Peyer's patch (tissue), 4 donors: Measurements from ENCODE around the gene NPBWR2. TPM values are rescaled to one million over a fixed set of nuclear protein-coding genes. Genes with fewer than 3 reads are reported as not detected.

Source experiments
- DNase-seq, 3 donors: peaks; one replicate each; pipeline ENCODE4 v3.0.0-alpha.2; 2017 to 2019
- H3K27ac ChIP-seq, 4 donors: fragments of 200-600 bp; sonication (generic); one replicate each; pipeline ENCODE4 v1.5.1; 2016 to 2019
- H3K27me3 ChIP-seq, 2 donors: fragments of 200-600 bp; sonication (generic); one replicate each; pipeline ENCODE4 v1.5.1; 2019
- H3K36me3 ChIP-seq, 3 donors: fragments of 200-600 bp; sonication (generic); one replicate each; pipeline ENCODE4 v1.5.1; 2016 to 2019
- H3K4me1 ChIP-seq, 4 donors: fragments of 200-600 bp; sonication (generic); one replicate each; pipeline ENCODE4 v1.5.1; 2016 to 2019
- H3K4me3 ChIP-seq, 4 donors: fragments of 200-600 bp; sonication (generic); 1 replicate in 3 of 4; 2 replicates in 1 of 4; pipeline ENCODE4 v1.5.1; 2016 to 2019; ENCODE audit warnings: mild to moderate bottlenecking in 1 of 4
- H3K9me3 ChIP-seq, 4 donors: fragments of 200-600 bp; sonication (generic); one replicate each; pipeline ENCODE4 v1.5.1; 2016 to 2019; ENCODE audit warnings: mild to moderate bottlenecking in 1 of 4
- CTCF ChIP-seq, 6 experiments: fragments of 450-650 bp in 4 of 6; fragments of 200-600 bp in 2 of 6; sonication (generic) in 1 of 6; IDR thresholded peaks; one replicate each; pipeline ENCODE4 v1.5.1; 2017 to 2019; ENCODE audit warnings: antibody characterized with exemption in 6 of 6, mild to moderate bottlenecking in 3 of 6, moderate library complexity in 1 of 6
- POLR2A ChIP-seq, 2 donors: fragments of 450-650 bp; IDR thresholded peaks; one replicate each; pipeline ENCODE4 v1.5.1; 2017; ENCODE audit warnings: antibody characterized with exemption in 2 of 2, mild to moderate bottlenecking in 2 of 2, moderate library complexity in 2 of 2
- total RNA-seq, 4 donors: library from RNA; depleted of rRNA; stranded (reverse); fragments of >200 nt; gene quantifications; one replicate each; pipeline ENCODE4 v1.1.0, GENCODE V29; 2016

Gene NPBWR2
- total RNA-seq, 4 donors from 2014 or later, result not detected

GRCh38 chr20:64153861-64154589 lies 46.7 kb upstream of the NPBWR2 start:
- H3K4me1 ChIP-seq, result no peaks in the 10 kb centered on the region
- no peaks in the 10 kb centered on the region for H3K27me3 ChIP-seq
- H3K4me3 ChIP-seq, result no peak overlapping the region
- no peaks in the 10 kb centered on the region for H3K9me3 ChIP-seq
- TF ChIP-seq POLR2A (IDR thresholded peaks at IDR 0.05), result no peak
- TF ChIP-seq CTCF (IDR thresholded peaks at IDR 0.05), result no peak
- no peak overlapping the region for H3K27ac ChIP-seq
- H3K36me3 ChIP-seq, result no peaks in the 10 kb centered on the region
- no peak for DNase-seq

GRCh38 chr20:64153410-64153809 lies 46.0 kb upstream of the NPBWR2 start:
- no peaks in the 10 kb centered on the region for H3K4me1 ChIP-seq
- no peak overlapping the region for H3K4me3 ChIP-seq
- H3K27ac ChIP-seq, result no peak overlapping the region
- no peak for DNase-seq
- no peaks in the 10 kb centered on the region for H3K9me3 ChIP-seq
- no peaks in the 10 kb centered on the region for H3K36me3 ChIP-seq
- TF ChIP-seq POLR2A (IDR thresholded peaks at IDR 0.05) (no peak), CTCF (IDR thresholded peaks at IDR 0.05) (no peak)
- no peaks in the 10 kb centered on the region for H3K27me3 ChIP-seq

DNA sequence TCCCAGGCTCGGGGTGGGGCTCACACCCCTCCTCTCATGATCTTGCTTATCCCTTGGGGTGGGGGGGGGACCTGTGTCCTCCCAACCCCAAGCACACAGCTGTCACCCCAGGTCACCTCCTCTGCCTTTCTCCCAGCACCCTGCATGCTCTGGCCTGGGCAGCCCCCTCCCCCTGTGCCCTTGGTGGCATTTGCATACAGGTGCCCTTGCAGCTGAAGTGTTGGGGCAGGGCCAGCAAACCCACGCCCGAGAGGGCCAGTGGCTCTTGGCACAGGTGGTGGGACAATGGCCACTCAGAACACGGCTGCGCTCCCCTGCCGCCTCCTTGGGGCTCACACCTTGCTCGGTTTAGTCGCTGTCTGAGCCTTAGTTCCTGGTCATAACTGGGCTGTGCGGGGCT lies 45.5 kb upstream of the NPBWR2 start:
- Histone ChIP-seq H3K36me3 (no peaks in the 10 kb centered on the region), H3K4me1 (no peaks in the 10 kb centered on the region), H3K4me3 (no peak overlapping the region), H3K27ac (no peak overlapping the region), H3K27me3 (no peaks in the 10 kb centered on the region), H3K9me3 (no peaks in the 10 kb centered on the region)
- no peak for DNase-seq
- TF ChIP-seq CTCF (IDR thresholded peaks at IDR 0.05), result no peak
- no peak for TF ChIP-seq POLR2A (IDR thresholded peaks at IDR 0.05)

DNA sequence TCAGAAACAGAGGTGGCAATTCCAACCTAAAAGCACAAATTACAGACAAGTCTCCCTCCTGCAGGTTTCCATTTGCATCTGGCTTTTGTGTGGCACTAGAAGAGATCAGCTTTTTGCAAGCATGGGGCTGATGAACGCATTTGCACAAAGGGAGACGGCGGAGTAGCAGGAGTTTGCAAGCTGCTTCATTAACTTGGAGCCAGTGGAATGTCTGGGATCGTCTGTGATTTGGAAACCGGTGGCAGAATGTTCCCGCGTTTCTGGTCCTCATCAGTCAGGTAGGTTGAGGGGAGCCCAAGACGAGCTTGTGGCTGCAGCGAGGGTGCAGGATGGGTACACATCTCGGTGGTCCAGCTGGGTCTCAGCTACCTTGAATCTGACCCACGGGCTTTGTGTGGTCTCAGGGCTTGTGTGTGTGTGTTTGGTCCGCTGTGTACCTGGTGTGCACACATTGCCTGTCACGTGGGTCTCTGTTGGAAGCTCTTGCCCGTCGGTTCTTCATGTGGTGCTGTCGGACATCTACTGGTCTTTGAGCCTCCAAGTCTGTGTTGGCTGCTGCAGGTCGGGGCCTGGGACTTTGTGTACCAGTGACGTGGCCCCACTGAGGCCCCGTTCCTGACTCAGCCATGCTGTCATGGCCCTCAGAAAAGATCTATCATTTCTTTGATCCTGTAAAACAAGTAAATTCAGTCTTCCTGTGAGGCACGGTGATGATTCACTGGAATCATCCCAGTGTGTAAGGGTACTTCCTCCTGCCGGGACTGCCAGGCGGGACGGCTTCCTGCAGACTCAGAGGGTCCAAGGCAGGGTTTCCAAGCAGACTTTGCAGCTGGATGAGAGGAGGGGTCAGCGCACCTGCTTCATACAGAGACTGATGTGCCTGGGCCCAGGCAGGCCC lies 44.5 kb upstream of the NPBWR2 start:
- no peaks in the 10 kb centered on the region for H3K9me3 ChIP-seq
- H3K4me1 ChIP-seq, result no peaks in the 10 kb centered on the region
- TF ChIP-seq POLR2A (IDR thresholded peaks at IDR 0.05), result no peak
- TF ChIP-seq CTCF (IDR thresholded peaks at IDR 0.05), result no peak
- no peaks in the 10 kb centered on the region for H3K36me3 ChIP-seq
- no peak overlapping the region for H3K27ac ChIP-seq
- DNase-seq, result no peak
- no peak overlapping the region for H3K4me3 ChIP-seq
- no peaks in the 10 kb centered on the region for H3K27me3 ChIP-seq

DNA sequence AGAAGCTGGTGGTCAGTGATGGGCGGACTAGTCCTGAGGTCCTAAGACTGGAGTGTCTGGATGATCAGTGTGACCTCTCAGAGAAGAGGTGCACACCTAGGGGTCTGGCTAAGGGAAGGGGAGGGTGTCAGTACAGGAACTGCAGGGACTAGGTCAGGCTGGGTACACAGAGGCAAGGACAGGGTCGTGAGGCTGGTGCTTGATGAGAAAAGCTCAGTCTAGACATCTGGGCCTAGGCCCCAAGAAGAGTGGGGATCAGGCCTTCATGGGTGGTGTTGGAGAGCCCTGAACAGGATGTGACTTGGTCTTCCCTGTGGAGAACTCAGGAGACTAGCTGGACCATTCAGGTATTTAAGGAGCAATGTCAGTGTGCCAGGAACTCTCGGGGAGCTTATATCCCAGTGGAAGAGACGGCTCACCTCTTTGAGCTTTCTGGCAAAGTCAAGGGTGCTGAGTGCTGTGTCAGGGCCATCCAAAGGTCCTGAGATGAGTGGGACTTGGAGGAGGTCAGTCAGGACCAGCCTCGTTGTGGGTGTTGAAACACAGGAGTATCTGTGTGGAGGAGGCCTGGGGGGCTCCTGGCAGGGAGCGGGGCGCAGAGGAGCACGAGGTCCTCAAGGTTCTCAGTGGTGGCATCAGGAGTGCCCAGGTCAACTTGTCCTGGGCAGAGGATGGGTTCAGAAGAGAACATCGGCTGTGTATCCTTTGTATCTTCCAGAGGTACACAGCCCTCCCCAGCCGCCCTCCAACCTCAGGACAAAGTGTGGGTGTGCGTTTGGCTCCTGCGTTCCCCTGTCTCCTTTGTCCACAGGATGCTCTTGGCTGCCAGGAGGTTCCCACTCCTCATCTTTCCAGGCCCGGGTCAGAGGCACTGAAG lies 43.6 kb upstream of the NPBWR2 start:
- no peaks in the 10 kb centered on the region for H3K27me3 ChIP-seq
- H3K27ac ChIP-seq, result no peak overlapping the region
- H3K9me3 ChIP-seq, result no peaks in the 10 kb centered on the region
- H3K4me3 ChIP-seq, result no peak overlapping the region
- DNase-seq, result no peak
- TF ChIP-seq POLR2A (IDR thresholded peaks at IDR 0.05) (no peak), CTCF (IDR thresholded peaks at IDR 0.05) (no peak)
- H3K36me3 ChIP-seq, result no peaks in the 10 kb centered on the region
- no peaks in the 10 kb centered on the region for H3K4me1 ChIP-seq
